Measurements from ENCODE around the gene MRPS10.
"Not testable (repeated sequence)": the region's sequence is repeated elsewhere in the genome, so short reads cannot be mapped to it uniquely, and the experiment has no call there.

Gene MRPS10

GRCh38 chr6:42173101-42173500, 44.6 kb downstream of the MRPS10 start, which contains the start of gene GUCA1A:
Gene GUCA1A, plus strand, starts transcription at chr6:42173364. Its CDS starts 250 bp downstream, at chr6:42173614.
- Histone ChIP-seq H2AK5ac (ENCODE audit: low read depth, low read length) (peak within 1 kb of the TSS; percentile 19), H3K4me2 (ENCODE audit: insufficient read depth, low read length, poor library complexity, severe bottlenecking) (no peak within 1 kb of the TSS), H3K27ac (replicated peaks; ENCODE audit: low read length) (no peak within 1 kb of the TSS), H4K8ac (ENCODE audit: low read depth, low read length) (no peak within 1 kb of the TSS), H2BK5ac (ENCODE audit: low read length) (no peak within 1 kb of the TSS), H3K18ac (ENCODE audit: low read length) (no peak within 1 kb of the TSS), H3K9me3 (replicated peaks in 1 of 2; ENCODE audit: control insufficient read depth in 2 of 2, insufficient read depth in 1 of 2, low read depth in 1 of 2, low read length in 2 of 2) (no peaks in the 10 kb centered on the region), H3K4me1 (ENCODE audit: control insufficient read depth in 2 of 2, insufficient read depth in 1 of 2, low read depth in 1 of 2, low read length in 2 of 2) (no peaks in the 10 kb centered on the region), H3K14ac (ENCODE audit: low read length) (no peak within 1 kb of the TSS), H2BK15ac (ENCODE audit: low read length) (no peak within 1 kb of the TSS), H3K23ac (ENCODE audit: low read depth, low read length, poor library complexity) (peak within 1 kb of the TSS; percentile 61), H3K79me1 (ENCODE audit: low read depth, low read length) (no peaks in the 10 kb centered on the region), H2AFZ (ENCODE audit: low read length) (no peak within 1 kb of the TSS), H3K9ac (ENCODE audit: low read depth, low read length, poor library complexity) (no peak within 1 kb of the TSS), H3K36me3 (replicated peaks in 1 of 2; ENCODE audit: control insufficient read depth in 2 of 2, insufficient read depth in 2 of 2, low read length in 2 of 2) (no peaks in the 10 kb centered on the region), H3K27me3 (ENCODE audit: control insufficient read depth in 3 of 3, insufficient read depth in 3 of 3, low read depth in 1 of 3, low read length in 3 of 3) (peaks cover 0 to 12% (median 0%) of the 10 kb centered on the region in 3 experiments), H2BK120ac (ENCODE audit: low read depth, low read length) (no peak within 1 kb of the TSS), H4K91ac (ENCODE audit: low read depth, low read length, poor library complexity) (no peak within 1 kb of the TSS), H3K4ac (ENCODE audit: low read length) (no peak within 1 kb of the TSS), H3K4me3 (ENCODE audit: low read length in 2 of 2) (peak within 1 kb of the TSS in 1 of 2 donors; percentile 57), H2BK12ac (ENCODE audit: low read length) (no peak within 1 kb of the TSS)
- no peak for DNase-seq (ENCODE audit: low spot score)
- WGBS, 2 donors (ENCODE audit: extremely low coverage in 2 of 2, insufficient read length in 2 of 2, insufficient replicate concordance in 1 of 2), result no CpG with 5 or more reads among the region's 2 CpGs

GRCh38 chr6:42171813-42172581, 45.7 kb downstream of the MRPS10 start:
- Histone ChIP-seq H2BK15ac (ENCODE audit: low read length) (no peak overlapping the region), H3K36me3 (replicated peaks in 1 of 2; ENCODE audit: control insufficient read depth in 2 of 2, insufficient read depth in 2 of 2, low read length in 2 of 2) (no peaks in the 10 kb centered on the region), H3K4me3 (ENCODE audit: low read length in 2 of 2) (peak overlapping the region in 1 of 2 donors; percentile 57), H3K79me1 (ENCODE audit: low read depth, low read length) (no peaks in the 10 kb centered on the region), H2BK5ac (ENCODE audit: low read length) (no peak overlapping the region), H3K9me3 (replicated peaks in 1 of 2; ENCODE audit: control insufficient read depth in 2 of 2, insufficient read depth in 1 of 2, low read depth in 1 of 2, low read length in 2 of 2) (no peaks in the 10 kb centered on the region), H3K23ac (ENCODE audit: low read depth, low read length, poor library complexity) (no peak overlapping the region), H3K14ac (ENCODE audit: low read length) (no peak overlapping the region), H4K8ac (ENCODE audit: low read depth, low read length) (no peak overlapping the region), H4K91ac (ENCODE audit: low read depth, low read length, poor library complexity) (no peak overlapping the region), H3K27ac (replicated peaks; ENCODE audit: low read length) (no peak overlapping the region), H3K9ac (ENCODE audit: low read depth, low read length, poor library complexity) (no peak overlapping the region), H3K4me2 (ENCODE audit: insufficient read depth, low read length, poor library complexity, severe bottlenecking) (no peak overlapping the region), H3K27me3 (ENCODE audit: control insufficient read depth in 3 of 3, insufficient read depth in 3 of 3, low read depth in 1 of 3, low read length in 3 of 3) (peaks cover 0 to 12% (median 0%) of the 10 kb centered on the region in 3 experiments), H2AFZ (ENCODE audit: low read length) (no peak overlapping the region), H2AK5ac (ENCODE audit: low read depth, low read length) (no peak overlapping the region), H2BK12ac (ENCODE audit: low read length) (no peak overlapping the region), H3K4ac (ENCODE audit: low read length) (no peak overlapping the region), H3K4me1 (ENCODE audit: control insufficient read depth in 2 of 2, insufficient read depth in 1 of 2, low read depth in 1 of 2, low read length in 2 of 2) (no peaks in the 10 kb centered on the region), H3K18ac (ENCODE audit: low read length) (no peak overlapping the region), H2BK120ac (ENCODE audit: low read depth, low read length) (no peak overlapping the region)
- DNase-seq (ENCODE audit: low spot score), result no peak
- WGBS, 2 donors (ENCODE audit: extremely low coverage in 2 of 2, insufficient read length in 2 of 2, insufficient replicate concordance in 1 of 2), result no CpG with 5 or more reads among the region's 7 CpGs

- not testable (repeated sequence) for H3K18ac ChIP-seq (ENCODE audit: low read length); H2BK5ac ChIP-seq (ENCODE audit: low read length); H2AFZ ChIP-seq (ENCODE audit: low read length); H3K27ac ChIP-seq (replicated peaks; ENCODE audit: low read length); H3K4me3 ChIP-seq (ENCODE audit: low read length in 2 of 2); H2BK15ac ChIP-seq (ENCODE audit: low read length); H2AK5ac ChIP-seq (ENCODE audit: low read depth, low read length); H3K9ac ChIP-seq (ENCODE audit: low read depth, low read length, poor library complexity); H3K36me3 ChIP-seq (replicated peaks in 1 of 2; ENCODE audit: control insufficient read depth in 2 of 2, insufficient read depth in 2 of 2, low read length in 2 of 2); H2BK12ac ChIP-seq (ENCODE audit: low read length); H3K14ac ChIP-seq (ENCODE audit: low read length); H2BK120ac ChIP-seq (ENCODE audit: low read depth, low read length); H3K4ac ChIP-seq (ENCODE audit: low read length); H3K9me3 ChIP-seq (replicated peaks in 1 of 2; ENCODE audit: control insufficient read depth in 2 of 2, insufficient read depth in 1 of 2, low read depth in 1 of 2, low read length in 2 of 2); H3K4me1 ChIP-seq (ENCODE audit: control insufficient read depth in 2 of 2, insufficient read depth in 1 of 2, low read depth in 1 of 2, low read length in 2 of 2); H4K8ac ChIP-seq (ENCODE audit: low read depth, low read length); H3K79me1 ChIP-seq (ENCODE audit: low read depth, low read length); H4K91ac ChIP-seq (ENCODE audit: low read depth, low read length, poor library complexity); H3K4me2 ChIP-seq (ENCODE audit: insufficient read depth, low read length, poor library complexity, severe bottlenecking); H3K23ac ChIP-seq (ENCODE audit: low read depth, low read length, poor library complexity); DNase-seq (ENCODE audit: low spot score)
- peaks cover 0 to 12% (median 0%) of the 10 kb centered on the region in 3 experiments for H3K27me3 ChIP-seq (ENCODE audit: control insufficient read depth in 3 of 3, insufficient read depth in 3 of 3, low read depth in 1 of 3, low read length in 3 of 3)
- no CpG with 5 or more reads among the region's 2 CpGs for WGBS, 2 donors (ENCODE audit: extremely low coverage in 2 of 2, insufficient read length in 2 of 2, insufficient replicate concordance in 1 of 2)
These were observed 47.9 kb downstream of the MRPS10 start for GRCh38 chr6:42169780-42170179.

- DNase-seq (ENCODE audit: low spot score), result no peak
- Histone ChIP-seq H3K27me3 (ENCODE audit: control insufficient read depth in 3 of 3, insufficient read depth in 3 of 3, low read depth in 1 of 3, low read length in 3 of 3) (peaks cover 0 to 12% (median 0%) of the 10 kb centered on the region in 3 experiments), H3K9ac (ENCODE audit: low read depth, low read length, poor library complexity) (no peak overlapping the region), H3K4me2 (ENCODE audit: insufficient read depth, low read length, poor library complexity, severe bottlenecking) (no peak overlapping the region), H3K9me3 (replicated peaks in 1 of 2; ENCODE audit: control insufficient read depth in 2 of 2, insufficient read depth in 1 of 2, low read depth in 1 of 2, low read length in 2 of 2) (no peaks in the 10 kb centered on the region), H4K91ac (ENCODE audit: low read depth, low read length, poor library complexity) (peak overlapping the region; percentile 39), H3K14ac (ENCODE audit: low read length) (no peak overlapping the region), H4K8ac (ENCODE audit: low read depth, low read length) (no peak overlapping the region), H3K79me1 (ENCODE audit: low read depth, low read length) (no peaks in the 10 kb centered on the region), H3K4me3 (ENCODE audit: low read length in 2 of 2) (no peak overlapping the region), H2AK5ac (ENCODE audit: low read depth, low read length) (no peak overlapping the region), H3K36me3 (replicated peaks in 1 of 2; ENCODE audit: control insufficient read depth in 2 of 2, insufficient read depth in 2 of 2, low read length in 2 of 2) (no peaks in the 10 kb centered on the region), H3K18ac (ENCODE audit: low read length) (peak overlapping the region; percentile 35), H2BK12ac (ENCODE audit: low read length) (no peak overlapping the region), H3K23ac (ENCODE audit: low read depth, low read length, poor library complexity) (peak overlapping the region; percentile 27), H2AFZ (ENCODE audit: low read length) (no peak overlapping the region), H2BK5ac (ENCODE audit: low read length) (no peak overlapping the region), H2BK15ac (ENCODE audit: low read length) (no peak overlapping the region), H3K27ac (replicated peaks; ENCODE audit: low read length) (no peak overlapping the region), H3K4ac (ENCODE audit: low read length) (no peak overlapping the region), H2BK120ac (ENCODE audit: low read depth, low read length) (peak overlapping the region; percentile 39), H3K4me1 (ENCODE audit: control insufficient read depth in 2 of 2, insufficient read depth in 1 of 2, low read depth in 1 of 2, low read length in 2 of 2) (peaks cover 2 to 4% of the 10 kb centered on the region in 2 donors)
- WGBS, 2 donors (ENCODE audit: extremely low coverage in 2 of 2, insufficient read length in 2 of 2, insufficient replicate concordance in 1 of 2), result no CpG with 5 or more reads among the region's 6 CpGs
These were observed 49.0 kb downstream of the MRPS10 start for GRCh38 chr6:42168650-42169049.
